Measurements from ENCODE around the gene MGAT5.

GRCh38 chr2:134278553-134278952, 24.7 kb downstream of the MGAT5 start:
- no peak for TF ChIP-seq ZBTB26 (tag by site-specific recombination; optimal IDR thresholded peaks at IDR 0.05)
- TF ChIP-seq CTCF (tag by site-specific recombination; IDR thresholded peaks at IDR 0.05), result no peak
- TF ChIP-seq ZNF292 (tag by site-specific recombination; IDR thresholded peaks at IDR 0.05; ENCODE audit: borderline replicate concordance, low read depth), result no peak
- TF ChIP-seq ZNF629 (tag by site-specific recombination; IDR thresholded peaks at IDR 0.05), result no peak
- TF ChIP-seq ZNF449 (tag by site-specific recombination; IDR thresholded peaks at IDR 0.05), result no peak
- no peak for TF ChIP-seq YY1 (tag by site-specific recombination; IDR thresholded peaks at IDR 0.05)
- no peak for TF ChIP-seq TCF7L2 (IDR thresholded peaks at IDR 0.05; ENCODE audit: borderline replicate concordance, low read depth, low read length)
- no peak for TF ChIP-seq HIC1 (tag by site-specific recombination; IDR thresholded peaks at IDR 0.05)
- TF ChIP-seq ZNF274 (IDR thresholded peaks at IDR 0.05; ENCODE audit: low read length), result no peak
- no peak for TF ChIP-seq ZNF274 (tag by site-specific recombination; IDR thresholded peaks at IDR 0.05; ENCODE audit: borderline replicate concordance)
